H1 (cell line): ENCODE data around the gene PTGDS. TPM values are rescaled to one million over a fixed set of nuclear protein-coding genes. Genes with fewer than 3 reads are reported as not detected.

Experiments
- CHD1 ChIP-seq: IDR thresholded peaks from 2 replicates; pipeline ENCODE4 v1.6.1; 2012; ENCODE audit warnings: low read depth, low read length, improper control_type of control experiment
- EP300 ChIP-seq, 2 experiments: IDR thresholded peaks; 1 replicate in 1 of 2; 2 replicates in 1 of 2; pipeline ENCODE4 v1.6.1; 2011 to 2012; ENCODE audit warnings: low read depth in 2 of 2, low read length in 2 of 2, mild to moderate bottlenecking in 2 of 2, borderline replicate concordance in 1 of 2, inconsistent platforms in 1 of 2, moderate library complexity in 1 of 2
- GTF2F1 ChIP-seq: IDR thresholded peaks from 2 replicates; pipeline ENCODE4 v1.6.1; 2012; ENCODE audit warnings: low read depth, low read length, improper control_type of control experiment, borderline replicate concordance
- HDAC2 ChIP-seq, 2 experiments: fragments of 300-600 bp in 1 of 2; sonication (generic) in 1 of 2; IDR thresholded peaks; 2 replicates each; pipeline ENCODE4 v1.6.1; 2011 to 2012; ENCODE audit warnings: low read depth in 2 of 2, low read length in 2 of 2, mild to moderate bottlenecking in 2 of 2, moderate library complexity in 2 of 2, borderline replicate concordance in 1 of 2, inconsistent platforms in 1 of 2
- KDM4A ChIP-seq: IDR thresholded peaks from one replicate; pipeline ENCODE4 v1.7.1; 2012; ENCODE audit warnings: low read depth, mild to moderate bottlenecking, moderate library complexity, low read length, inconsistent platforms; ENCODE audit not compliant: severe bottlenecking
- POU5F1 ChIP-seq: IDR thresholded peaks from 2 replicates; pipeline ENCODE4 v1.6.1; 2011; ENCODE audit warnings: low read depth, mild to moderate bottlenecking, low read length, moderate library complexity
- RFX5 ChIP-seq: IDR thresholded peaks from 2 replicates; pipeline ENCODE4 v1.6.1; 2011; ENCODE audit warnings: low read depth, low read length, improper control_type of control experiment, borderline replicate concordance
- SP1 ChIP-seq: IDR thresholded peaks from 2 replicates; pipeline ENCODE4 v1.6.1; 2011; ENCODE audit warnings: low read depth, low read length
- SP4 ChIP-seq: IDR thresholded peaks from 2 replicates; pipeline ENCODE4 v1.6.1; 2012; ENCODE audit warnings: low read length, inconsistent platforms
- TCF12 ChIP-seq: IDR thresholded peaks from 2 replicates; pipeline ENCODE4 v1.6.1; 2011; ENCODE audit warnings: low read depth, mild to moderate bottlenecking, low read length
- polyA plus RNA-seq, 7 experiments: library from polyadenylated mRNA; depleted of rRNA in 3 of 7; stranded (reverse) in 5 of 7; unstranded in 2 of 7; fragments of >200 nt in 5 of 7; fragments of 200-250 nt in 2 of 7; gene quantifications; 1 replicate in 5 of 7; 2 replicates in 1 of 7; 4 replicates in 1 of 7; pipeline versions ENCODE4 v1.2.1 to v1.2.3, GENCODE V29; 2011 to 2013; ENCODE audit warnings: missing spikeins in 2 of 7, mixed read lengths in 2 of 7
- total RNA-seq: library from RNA; stranded (reverse); fragmentation: NEBNext Ultra II Directional; extraction: Animal tissue kit (Norgen Biotek cat#: 25700); gene quantifications from 2 replicates; pipeline ENCODE4 v1.2.1, GENCODE V29; 2021
- TF ChIP-seq, protein P1 (sequence below): fragments of 300-600 bp; sonication (generic); IDR thresholded peaks from 2 replicates; pipeline ENCODE4 v1.7.1; 2012; ENCODE audit warnings: low read length, moderate library complexity, mild to moderate bottlenecking, inconsistent platforms; ENCODE audit not compliant: insufficient replicate concordance

The PTGDS gene
- total and polyA plus RNA-seq, 2 of the 8 experiments (the other 6 are each of a cell fraction or from before 2014, with no cell fraction given): 1.7 to 2.3 TPM

GRCh38 chr9:136963751-136964150, 13.6 kb upstream of the PTGDS start (continued):
- TF ChIP-seq, protein P1, sequence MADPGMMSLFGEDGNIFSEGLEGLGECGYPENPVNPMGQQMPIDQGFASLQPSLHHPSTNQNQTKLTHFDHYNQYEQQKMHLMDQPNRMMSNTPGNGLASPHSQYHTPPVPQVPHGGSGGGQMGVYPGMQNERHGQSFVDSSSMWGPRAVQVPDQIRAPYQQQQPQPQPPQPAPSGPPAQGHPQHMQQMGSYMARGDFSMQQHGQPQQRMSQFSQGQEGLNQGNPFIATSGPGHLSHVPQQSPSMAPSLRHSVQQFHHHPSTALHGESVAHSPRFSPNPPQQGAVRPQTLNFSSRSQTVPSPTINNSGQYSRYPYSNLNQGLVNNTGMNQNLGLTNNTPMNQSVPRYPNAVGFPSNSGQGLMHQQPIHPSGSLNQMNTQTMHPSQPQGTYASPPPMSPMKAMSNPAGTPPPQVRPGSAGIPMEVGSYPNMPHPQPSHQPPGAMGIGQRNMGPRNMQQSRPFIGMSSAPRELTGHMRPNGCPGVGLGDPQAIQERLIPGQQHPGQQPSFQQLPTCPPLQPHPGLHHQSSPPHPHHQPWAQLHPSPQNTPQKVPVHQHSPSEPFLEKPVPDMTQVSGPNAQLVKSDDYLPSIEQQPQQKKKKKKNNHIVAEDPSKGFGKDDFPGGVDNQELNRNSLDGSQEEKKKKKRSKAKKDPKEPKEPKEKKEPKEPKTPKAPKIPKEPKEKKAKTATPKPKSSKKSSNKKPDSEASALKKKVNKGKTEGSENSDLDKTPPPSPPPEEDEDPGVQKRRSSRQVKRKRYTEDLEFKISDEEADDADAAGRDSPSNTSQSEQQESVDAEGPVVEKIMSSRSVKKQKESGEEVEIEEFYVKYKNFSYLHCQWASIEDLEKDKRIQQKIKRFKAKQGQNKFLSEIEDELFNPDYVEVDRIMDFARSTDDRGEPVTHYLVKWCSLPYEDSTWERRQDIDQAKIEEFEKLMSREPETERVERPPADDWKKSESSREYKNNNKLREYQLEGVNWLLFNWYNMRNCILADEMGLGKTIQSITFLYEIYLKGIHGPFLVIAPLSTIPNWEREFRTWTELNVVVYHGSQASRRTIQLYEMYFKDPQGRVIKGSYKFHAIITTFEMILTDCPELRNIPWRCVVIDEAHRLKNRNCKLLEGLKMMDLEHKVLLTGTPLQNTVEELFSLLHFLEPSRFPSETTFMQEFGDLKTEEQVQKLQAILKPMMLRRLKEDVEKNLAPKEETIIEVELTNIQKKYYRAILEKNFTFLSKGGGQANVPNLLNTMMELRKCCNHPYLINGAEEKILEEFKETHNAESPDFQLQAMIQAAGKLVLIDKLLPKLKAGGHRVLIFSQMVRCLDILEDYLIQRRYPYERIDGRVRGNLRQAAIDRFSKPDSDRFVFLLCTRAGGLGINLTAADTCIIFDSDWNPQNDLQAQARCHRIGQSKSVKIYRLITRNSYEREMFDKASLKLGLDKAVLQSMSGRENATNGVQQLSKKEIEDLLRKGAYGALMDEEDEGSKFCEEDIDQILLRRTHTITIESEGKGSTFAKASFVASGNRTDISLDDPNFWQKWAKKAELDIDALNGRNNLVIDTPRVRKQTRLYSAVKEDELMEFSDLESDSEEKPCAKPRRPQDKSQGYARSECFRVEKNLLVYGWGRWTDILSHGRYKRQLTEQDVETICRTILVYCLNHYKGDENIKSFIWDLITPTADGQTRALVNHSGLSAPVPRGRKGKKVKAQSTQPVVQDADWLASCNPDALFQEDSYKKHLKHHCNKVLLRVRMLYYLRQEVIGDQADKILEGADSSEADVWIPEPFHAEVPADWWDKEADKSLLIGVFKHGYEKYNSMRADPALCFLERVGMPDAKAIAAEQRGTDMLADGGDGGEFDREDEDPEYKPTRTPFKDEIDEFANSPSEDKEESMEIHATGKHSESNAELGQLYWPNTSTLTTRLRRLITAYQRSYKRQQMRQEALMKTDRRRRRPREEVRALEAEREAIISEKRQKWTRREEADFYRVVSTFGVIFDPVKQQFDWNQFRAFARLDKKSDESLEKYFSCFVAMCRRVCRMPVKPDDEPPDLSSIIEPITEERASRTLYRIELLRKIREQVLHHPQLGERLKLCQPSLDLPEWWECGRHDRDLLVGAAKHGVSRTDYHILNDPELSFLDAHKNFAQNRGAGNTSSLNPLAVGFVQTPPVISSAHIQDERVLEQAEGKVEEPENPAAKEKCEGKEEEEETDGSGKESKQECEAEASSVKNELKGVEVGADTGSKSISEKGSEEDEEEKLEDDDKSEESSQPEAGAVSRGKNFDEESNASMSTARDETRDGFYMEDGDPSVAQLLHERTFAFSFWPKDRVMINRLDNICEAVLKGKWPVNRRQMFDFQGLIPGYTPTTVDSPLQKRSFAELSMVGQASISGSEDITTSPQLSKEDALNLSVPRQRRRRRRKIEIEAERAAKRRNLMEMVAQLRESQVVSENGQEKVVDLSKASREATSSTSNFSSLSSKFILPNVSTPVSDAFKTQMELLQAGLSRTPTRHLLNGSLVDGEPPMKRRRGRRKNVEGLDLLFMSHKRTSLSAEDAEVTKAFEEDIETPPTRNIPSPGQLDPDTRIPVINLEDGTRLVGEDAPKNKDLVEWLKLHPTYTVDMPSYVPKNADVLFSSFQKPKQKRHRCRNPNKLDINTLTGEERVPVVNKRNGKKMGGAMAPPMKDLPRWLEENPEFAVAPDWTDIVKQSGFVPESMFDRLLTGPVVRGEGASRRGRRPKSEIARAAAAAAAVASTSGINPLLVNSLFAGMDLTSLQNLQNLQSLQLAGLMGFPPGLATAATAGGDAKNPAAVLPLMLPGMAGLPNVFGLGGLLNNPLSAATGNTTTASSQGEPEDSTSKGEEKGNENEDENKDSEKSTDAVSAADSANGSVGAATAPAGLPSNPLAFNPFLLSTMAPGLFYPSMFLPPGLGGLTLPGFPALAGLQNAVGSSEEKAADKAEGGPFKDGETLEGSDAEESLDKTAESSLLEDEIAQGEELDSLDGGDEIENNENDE: no peak
- no peak for TF ChIP-seq SP4
- TF ChIP-seq EP300 (IDR thresholded peaks at IDR 0.05; ENCODE audit: borderline replicate concordance in 1 of 2, low read depth in 2 of 2, low read length in 2 of 2): no peak
- TF ChIP-seq SP1: no peak
- TF ChIP-seq CHD1: no peak
- TF ChIP-seq HDAC2 (IDR thresholded peaks at IDR 0.05; ENCODE audit: borderline replicate concordance in 1 of 2, low read depth in 2 of 2, low read length in 2 of 2): no peak
- TF ChIP-seq GTF2F1: no peak
- no peak for TF ChIP-seq TCF12
- no peak for TF ChIP-seq KDM4A
- TF ChIP-seq POU5F1: no peak
- TF ChIP-seq RFX5: no peak
